Sciatic nerve (tissue), 2 donors: ENCODE data around the gene C6orf136. TPM values are rescaled to one million over a fixed set of nuclear protein-coding genes. Genes with fewer than 3 reads are reported as not detected.

Experiments
- ATAC-seq: fragments of 200-7000 bp; cut with Tn5 transposase; one replicate; pipeline ENCODE4 v1.9.1; 2020; ENCODE audit warnings: mild to moderate bottlenecking, moderate library complexity
- DNase-seq: peaks from one replicate; pipeline ENCODE4 v3.0.0-alpha.2; 2020; ENCODE audit warnings: low spot score
- intact Hi-C: fragments of 100-400 bp; cut with DNase I; formaldehyde crosslinking; loops from one replicate; pipeline ENCODE4 v1.14.2; 2022
- total RNA-seq: library from RNA; stranded (reverse); fragmentation: NEBNext Ultra II Directional; extraction: Animal tissue kit (Norgen Biotek cat#: 25700); gene quantifications from one replicate; pipeline ENCODE4 v1.2.1, GENCODE V29; 2021
- donor health status: DM: no; HTN: no; CAD: no.
- donor health status: DM: no; HTN: no; CAD: no.

C6orf136 gene
- total RNA-seq, 1 donor from 2014 or later, result 17.0 TPM

GRCh38 chr6:30615219-30615957 is 31.5 kb upstream of the C6orf136 start:
- ATAC-seq, result no peak
- no peak for DNase-seq
- intact Hi-C loops, result no loop called here

GRCh38 chr6:30615958-30616810 is 30.7 kb upstream of the C6orf136 start:
- ATAC-seq (peak; percentile 0), DNase-seq (no peak)
- intact Hi-C loops, result no loop called here

GRCh38 chr6:30616811-30617564 is 29.9 kb upstream of the C6orf136 start, which contains the start of gene PPP1R10:
Gene PPP1R10, minus strand, starts transcription at chr6:30617243. Its CDS starts 7,299 bp downstream, at chr6:30609944.
- intact Hi-C loops, result no loop called here
- DNase-seq, result peak; percentile 99
- ATAC-seq, result peak; percentile 95

- DNase-seq (peak; percentile 99), ATAC-seq (peak; percentile 92)
- intact Hi-C loops, result no loop called here
Measured at GRCh38 chr6:30617565-30618269, 29.2 kb upstream of the C6orf136 start, which contains the start of gene MRPS18B. Gene MRPS18B, plus strand, starts transcription at chr6:30617840. Its CDS starts 26 bp downstream, at chr6:30617866.

GRCh38 chr6:30618270-30618797 is 28.6 kb upstream of the C6orf136 start:
- DNase-seq (no peak), ATAC-seq (no peak)
- intact Hi-C loops, result no loop called here

- intact Hi-C loops, result no loop called here
- ATAC-seq (no peak), DNase-seq (no peak)
Measured at GRCh38 chr6:30619561-30619960, 27.4 kb upstream of the C6orf136 start.

- intact Hi-C loops, result no loop called here
- DNase-seq (no peak), ATAC-seq (no peak)
Measured at GRCh38 chr6:30625511-30625910, 21.4 kb upstream of the C6orf136 start.

- intact Hi-C loops, result no loop called here
- ATAC-seq (peak; percentile 98), DNase-seq (peak; percentile 93)
Measured at GRCh38 chr6:30626484-30627366, 20.2 kb upstream of the C6orf136 start, which contains the start of gene ATAT1. Gene ATAT1, plus strand, starts transcription at chr6:30626874.

- ATAC-seq (no peak), DNase-seq (no peak)
- intact Hi-C loops, result no loop called here
Measured at GRCh38 chr6:30635834-30636233, 11.1 kb upstream of the C6orf136 start.

- DNase-seq (no peak), ATAC-seq (no peak)
- intact Hi-C loops, result no loop called here
Measured at GRCh38 chr6:30640481-30640880, 6.5 kb upstream of the C6orf136 start.

- intact Hi-C loops, result no loop called here
- no peak for ATAC-seq
- DNase-seq, result no peak
Measured at GRCh38 chr6:30641048-30641447, 5.9 kb upstream of the C6orf136 start.

GRCh38 chr6:30643656-30644055 is 3.3 kb upstream of the C6orf136 start:
- intact Hi-C loops, result no loop called here
- DNase-seq (no peak), ATAC-seq (no peak)

GRCh38 chr6:30644769-30645168 is 2.2 kb upstream of the C6orf136 start:
- intact Hi-C loops, result no loop called here
- no peak for DNase-seq
- no peak for ATAC-seq

- ATAC-seq, result no peak
- DNase-seq, result no peak
- intact Hi-C loops, result no loop called here
Measured at GRCh38 chr6:30645989-30646388, 944 bp upstream of the C6orf136 start.

GRCh38 chr6:30647242-30648116 is 546 bp downstream of the C6orf136 start:
- intact Hi-C loops, result no loop called here
- peak; percentile 74 for DNase-seq
- peak; percentile 71 for ATAC-seq

GRCh38 chr6:30651143-30651542 is 4.2 kb downstream of the C6orf136 start:
- ATAC-seq, result no peak
- intact Hi-C loops, result no loop called here
- no peak for DNase-seq
